Ishikawa (cell line): Measurements from ENCODE around the gene SGCD.

Source experiments
- CEBPB ChIP-seq: IDR thresholded peaks from 2 replicates; pipeline ENCODE4 v1.6.1; 2012
- CREB1 ChIP-seq: IDR thresholded peaks from 2 replicates; pipeline ENCODE4 v1.6.1; 2012; ENCODE audit warnings: low read depth
- EGR1 ChIP-seq: IDR thresholded peaks from 2 replicates; pipeline ENCODE4 v1.6.1; 2012
- EP300 ChIP-seq: IDR thresholded peaks from 2 replicates; pipeline ENCODE4 v1.6.1; 2012; ENCODE audit warnings: borderline replicate concordance
- FOXM1 ChIP-seq: IDR thresholded peaks from 2 replicates; pipeline ENCODE4 v1.6.1; 2012; ENCODE audit warnings: low read depth, borderline replicate concordance
- MAX ChIP-seq: IDR thresholded peaks from 2 replicates; pipeline ENCODE4 v1.6.1; 2012
- NFIC ChIP-seq: IDR thresholded peaks from 2 replicates; pipeline ENCODE4 v1.6.1; 2012
- RAD21 ChIP-seq: IDR thresholded peaks from 2 replicates; pipeline ENCODE4 v1.6.1; 2012; ENCODE audit warnings: low read depth
- TAF1 ChIP-seq: IDR thresholded peaks from 2 replicates; pipeline ENCODE4 v1.6.1; 2012; ENCODE audit warnings: low read depth, mild to moderate bottlenecking
- TCF12 ChIP-seq: IDR thresholded peaks from 2 replicates; pipeline ENCODE4 v1.6.1; 2012; ENCODE audit warnings: low read depth
- TEAD4 ChIP-seq: IDR thresholded peaks from 2 replicates; pipeline ENCODE4 v1.6.1; 2012
- YY1 ChIP-seq: IDR thresholded peaks from 2 replicates; pipeline ENCODE4 v1.6.1; 2012; ENCODE audit warnings: low read depth
- ZBTB7A ChIP-seq: IDR thresholded peaks from 2 replicates; pipeline ENCODE4 v1.6.1; 2012; ENCODE audit warnings: low read depth
- TF ChIP-seq, protein P1 (sequence below): IDR thresholded peaks from 2 replicates; pipeline ENCODE4 v1.6.1; 2012
- TF ChIP-seq, protein P2 (sequence below): IDR thresholded peaks from 2 replicates; pipeline ENCODE4 v1.6.1; 2012; ENCODE audit warnings: low read depth, mild to moderate bottlenecking

SGCD gene

GRCh38 chr5:156561651-156562050 is 234.7 kb downstream of the SGCD start:
- TF ChIP-seq MAX (no peak), CEBPB (no peak), YY1 (no peak), EP300 (no peak), RAD21 (no peak), TAF1 (no peak), FOXM1 (no peak), NFIC (no peak), TEAD4 (no peak)
- TF ChIP-seq, protein P1, sequence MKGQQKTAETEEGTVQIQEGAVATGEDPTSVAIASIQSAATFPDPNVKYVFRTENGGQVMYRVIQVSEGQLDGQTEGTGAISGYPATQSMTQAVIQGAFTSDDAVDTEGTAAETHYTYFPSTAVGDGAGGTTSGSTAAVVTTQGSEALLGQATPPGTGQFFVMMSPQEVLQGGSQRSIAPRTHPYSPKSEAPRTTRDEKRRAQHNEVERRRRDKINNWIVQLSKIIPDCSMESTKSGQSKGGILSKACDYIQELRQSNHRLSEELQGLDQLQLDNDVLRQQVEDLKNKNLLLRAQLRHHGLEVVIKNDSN: no peak

- TF ChIP-seq, protein P2, sequence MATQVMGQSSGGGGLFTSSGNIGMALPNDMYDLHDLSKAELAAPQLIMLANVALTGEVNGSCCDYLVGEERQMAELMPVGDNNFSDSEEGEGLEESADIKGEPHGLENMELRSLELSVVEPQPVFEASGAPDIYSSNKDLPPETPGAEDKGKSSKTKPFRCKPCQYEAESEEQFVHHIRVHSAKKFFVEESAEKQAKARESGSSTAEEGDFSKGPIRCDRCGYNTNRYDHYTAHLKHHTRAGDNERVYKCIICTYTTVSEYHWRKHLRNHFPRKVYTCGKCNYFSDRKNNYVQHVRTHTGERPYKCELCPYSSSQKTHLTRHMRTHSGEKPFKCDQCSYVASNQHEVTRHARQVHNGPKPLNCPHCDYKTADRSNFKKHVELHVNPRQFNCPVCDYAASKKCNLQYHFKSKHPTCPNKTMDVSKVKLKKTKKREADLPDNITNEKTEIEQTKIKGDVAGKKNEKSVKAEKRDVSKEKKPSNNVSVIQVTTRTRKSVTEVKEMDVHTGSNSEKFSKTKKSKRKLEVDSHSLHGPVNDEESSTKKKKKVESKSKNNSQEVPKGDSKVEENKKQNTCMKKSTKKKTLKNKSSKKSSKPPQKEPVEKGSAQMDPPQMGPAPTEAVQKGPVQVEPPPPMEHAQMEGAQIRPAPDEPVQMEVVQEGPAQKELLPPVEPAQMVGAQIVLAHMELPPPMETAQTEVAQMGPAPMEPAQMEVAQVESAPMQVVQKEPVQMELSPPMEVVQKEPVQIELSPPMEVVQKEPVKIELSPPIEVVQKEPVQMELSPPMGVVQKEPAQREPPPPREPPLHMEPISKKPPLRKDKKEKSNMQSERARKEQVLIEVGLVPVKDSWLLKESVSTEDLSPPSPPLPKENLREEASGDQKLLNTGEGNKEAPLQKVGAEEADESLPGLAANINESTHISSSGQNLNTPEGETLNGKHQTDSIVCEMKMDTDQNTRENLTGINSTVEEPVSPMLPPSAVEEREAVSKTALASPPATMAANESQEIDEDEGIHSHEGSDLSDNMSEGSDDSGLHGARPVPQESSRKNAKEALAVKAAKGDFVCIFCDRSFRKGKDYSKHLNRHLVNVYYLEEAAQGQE: no peak
- TF ChIP-seq EP300: no peak
- TF ChIP-seq ZBTB7A: no peak
- TF ChIP-seq, protein P1: no peak
Measured at GRCh38 chr5:156570615-156571014, 243.7 kb downstream of the SGCD start.

DNA sequence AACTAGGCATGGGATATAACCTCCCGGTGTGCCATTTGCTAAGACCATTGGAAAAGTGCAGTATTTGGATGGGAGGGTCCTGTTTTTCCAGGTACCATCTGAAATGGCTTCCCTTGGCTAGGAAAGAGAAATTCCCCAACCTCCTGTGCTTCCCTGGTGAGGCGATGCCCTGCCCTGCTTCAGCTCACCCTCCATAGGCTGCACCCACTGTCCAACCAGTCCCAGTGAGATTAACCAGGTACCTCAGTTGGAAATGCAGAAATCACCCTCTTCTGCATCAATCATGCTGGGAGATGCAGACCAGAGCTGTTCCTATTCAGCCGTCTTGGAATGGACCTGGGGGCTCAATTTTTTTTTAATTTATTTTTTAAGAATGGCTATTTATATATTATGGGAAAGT is 254.8 kb downstream of the SGCD start:
- TF ChIP-seq EP300: no peak
- TF ChIP-seq YY1: no peak
- TF ChIP-seq TAF1: no peak
- TF ChIP-seq ZBTB7A: no peak
- TF ChIP-seq NFIC: no peak
- TF ChIP-seq, protein P1: no peak

DNA sequence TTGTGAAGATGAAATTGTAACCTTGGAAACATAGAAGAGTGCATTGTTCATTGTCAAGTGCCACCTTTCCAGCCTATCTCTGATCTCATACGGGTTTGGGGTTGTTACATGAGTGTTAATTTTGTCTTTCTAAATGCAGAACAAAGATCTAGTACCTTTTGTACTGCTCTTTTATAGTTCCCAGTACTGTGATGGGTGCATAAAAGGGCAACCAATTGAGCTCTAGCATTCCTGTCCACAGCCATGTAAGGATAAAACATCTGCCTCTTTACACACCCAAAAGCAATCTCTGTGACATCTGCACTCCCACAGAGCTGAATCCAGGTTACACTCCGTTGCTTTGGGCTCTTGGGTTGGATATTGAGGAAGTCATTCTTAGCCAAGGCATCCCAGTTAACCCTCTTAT is 255.2 kb downstream of the SGCD start:
- TF ChIP-seq MAX (no peak), YY1 (no peak), CEBPB (no peak), RAD21 (no peak)
- TF ChIP-seq, protein P2: no peak

DNA sequence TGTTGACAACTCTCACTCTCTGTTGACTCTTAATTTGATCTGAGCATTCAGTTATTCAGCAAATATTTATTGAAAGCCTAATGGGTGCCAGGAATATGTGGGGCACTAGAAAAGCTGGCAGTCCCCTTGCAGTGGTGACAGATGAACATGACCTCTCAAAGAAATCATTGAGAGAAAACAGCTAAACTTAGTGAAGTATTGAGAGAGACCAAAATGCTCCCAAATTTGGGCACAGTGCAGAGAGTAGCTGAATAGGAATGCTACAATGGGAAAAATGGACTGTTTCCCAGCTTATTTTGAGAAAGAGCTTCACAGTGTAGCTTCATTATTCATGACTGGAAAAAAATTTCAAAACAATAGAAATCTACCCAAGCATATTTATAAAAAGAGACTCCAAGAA is 257.9 kb downstream of the SGCD start:
- TF ChIP-seq CEBPB: no peak
- no peak for TF ChIP-seq ZBTB7A
- no peak for TF ChIP-seq TEAD4
- no peak for TF ChIP-seq EGR1
- no peak for TF ChIP-seq RAD21
- TF ChIP-seq TCF12: no peak
- TF ChIP-seq NFIC: no peak
- TF ChIP-seq YY1: no peak

DNA sequence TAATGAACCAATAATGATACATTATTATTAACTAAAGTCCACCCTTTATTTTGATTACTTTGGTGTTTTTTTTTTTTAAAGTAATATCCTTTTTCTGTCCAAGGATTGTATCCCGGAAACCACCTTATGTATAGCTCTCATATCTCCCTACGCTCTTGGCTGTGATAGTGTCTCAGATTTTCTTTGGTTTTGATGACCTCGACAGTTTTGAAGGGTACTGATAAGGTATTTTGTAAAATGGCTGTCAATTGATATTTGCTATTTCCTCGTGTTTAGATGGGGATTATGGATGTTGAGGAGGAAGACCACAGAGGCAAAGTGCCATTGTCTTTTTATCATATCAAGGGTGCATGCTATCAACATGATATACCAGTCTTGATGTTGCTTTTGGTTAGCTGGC is 259.0 kb downstream of the SGCD start:
- no peak for TF ChIP-seq TEAD4
- TF ChIP-seq, protein P1: no peak
- no peak for TF ChIP-seq YY1
- TF ChIP-seq RAD21: no peak
- no peak for TF ChIP-seq CEBPB
- TF ChIP-seq FOXM1: no peak
- no peak for TF ChIP-seq ZBTB7A
- no peak for TF ChIP-seq MAX
- TF ChIP-seq TCF12: no peak
- no peak for TF ChIP-seq EGR1
- no peak for TF ChIP-seq CREB1
- TF ChIP-seq NFIC: no peak
- TF ChIP-seq EP300: no peak
- no peak for TF ChIP-seq TAF1
- TF ChIP-seq, protein P2: no peak
